Psoas muscle (tissue), 8 donors: ENCODE results near the gene ABHD11. TPM values are rescaled to one million over a fixed set of nuclear protein-coding genes. Genes with fewer than 3 reads are reported as not detected.

Experiments
- ATAC-seq, 4 donors: fragments of 200-7000 bp; cut with Tn5 transposase; one replicate each; pipeline ENCODE4 v1.9.1; 2020; ENCODE audit warnings: moderate library complexity in 3 of 4, mild to moderate bottlenecking in 2 of 4
- DNase-seq, 2 donors: peaks; one replicate each; pipeline ENCODE4 v3.0.0-alpha.2; 2020
- H3K27ac ChIP-seq: fragments of 200-600 bp; one replicate; pipeline ENCODE4 v1.8.0; 2022
- H3K27me3 ChIP-seq, 3 donors: fragments of 200-600 bp in 1 of 3; one replicate each; pipeline versions ENCODE4 v1.6.1 to v1.8.0; 2013 to 2022; ENCODE audit warnings: low read length in 2 of 3, mild to moderate bottlenecking in 2 of 3, moderate library complexity in 1 of 3; ENCODE audit not compliant: insufficient read depth in 3 of 3
- H3K36me3 ChIP-seq, 2 donors: fragments of 200-600 bp in 1 of 2; one replicate each; pipeline versions ENCODE4 v1.6.1 to v1.8.0; 2013 to 2022; ENCODE audit warnings: low read depth in 1 of 2, mild to moderate bottlenecking in 1 of 2, moderate library complexity in 1 of 2; ENCODE audit not compliant: insufficient read depth in 1 of 2
- H3K4me1 ChIP-seq: fragments of 200-600 bp; one replicate; pipeline ENCODE4 v1.8.0; 2022
- H3K4me3 ChIP-seq: fragments of 200-600 bp; one replicate; pipeline ENCODE4 v1.8.0; 2022; ENCODE audit warnings: mild to moderate bottlenecking
- H3K9me3 ChIP-seq: fragments of 200-600 bp; one replicate; pipeline ENCODE4 v1.8.0; 2022
- CTCF ChIP-seq: fragments of 200-600 bp; IDR thresholded peaks from one replicate; pipeline ENCODE4 v1.8.0; 2022; ENCODE audit warnings: antibody characterized with exemption
- WGBS, 3 donors: extraction: QIAGEN DNeasy Blood & Tissue Kit; methylation state at CpG; one replicate each; pipeline versions ENCODE4 v1.1.6 to v1.1.7; 2013; 5-methylcytosine and 5-hydroxymethylcytosine counted together
- intact Hi-C, 2 donors: fragments of 100-400 bp; cut with DNase I; formaldehyde crosslinking; loops; one replicate each; pipeline versions ENCODE4 v1.11.0 to v1.14.2; 2022
- polyA plus RNA-seq, 3 donors: library from polyadenylated mRNA; stranded (reverse); fragments of 200-250 nt; gene quantifications; one replicate each; pipeline ENCODE4 v1.2.3, GENCODE V29; 2013
- total RNA-seq, 4 donors: library from RNA; stranded (reverse); fragmentation: NEBNext Ultra II Directional in 2 of 4; extraction: Animal tissue kit (Norgen Biotek cat#: 25700) in 2 of 4; gene quantifications; one replicate each; pipeline versions ENCODE4 v1.2.1 to v1.2.4, GENCODE V29; 2021 to 2023
- donor health status: healthy with polysubstance abuse.
- donor health status: DM: no; HTN: no; CAD: no; lungs with moderate emphysema.
- donor health status: Bipolar disorder and iron deficiency.
- donor health status: healthy.
- donor health status: DM: yes; HTN: yes; CAD: no.
- donor health status: DM: no; HTN: no; CAD: no.
- donor health status: DM: no; HTN: no; CAD: no.
- donor health status: DM: yes; HTN: yes; CAD: no.

The ABHD11 gene
- total and polyA plus RNA-seq, 7 donors: 6.8 to 26.6 (median 14.1) TPM

GRCh38 chr7:73718905-73719805 is 19.4 kb downstream of the ABHD11 start, which contains the start of gene STX1A:
Gene STX1A (minus strand): TSS chr7:73719669. CDS start chr7:73719631, 38 bp downstream.
- Histone ChIP-seq H3K27ac (no peak within 1 kb of the TSS), H3K4me1 (peaks cover 17% of the 10 kb centered on the region), H3K4me3 (peak within 1 kb of the TSS; percentile 94), H3K36me3 (no peaks in the 10 kb centered on the region), H3K27me3 (no peaks in the 10 kb centered on the region), H3K9me3 (no peaks in the 10 kb centered on the region)
- DNase-seq (peak; percentile 72 to 86), ATAC-seq (peak; percentile 83 to 85 (median 84))
- no peak for TF ChIP-seq CTCF
- intact Hi-C loops: loop anchor here in 1 of 2 donors (5.0 kb wide), 1 partner anchor 37 kb away; the partner anchor contains the start of genes BUD23 and DNAJC30
- 0 to 2% (median 1%) methylated on average over 19 to 96 of the region's 96 CpGs for WGBS, 3 donors

GRCh38 chr7:73718438-73718881 is 20.1 kb downstream of the ABHD11 start:
- H3K36me3 ChIP-seq: no peaks in the 10 kb centered on the region
- no peak for ATAC-seq
- no peaks in the 10 kb centered on the region for H3K9me3 ChIP-seq
- WGBS, 3 donors: 44 to 55% (median 48%) methylated on average over 9 of the region's 9 CpGs
- intact Hi-C loops: loop anchor here in 1 of 2 donors (5.0 kb wide), 1 partner anchor 36 kb away; the partner anchor contains the start of genes BUD23 and DNAJC30
- peaks cover 17% of the 10 kb centered on the region for H3K4me1 ChIP-seq
- H3K4me3 ChIP-seq: peak overlapping the region; percentile 94
- H3K27ac ChIP-seq: no peak overlapping the region
- TF ChIP-seq CTCF: no peak
- H3K27me3 ChIP-seq: no peaks in the 10 kb centered on the region
- DNase-seq: no peak

- Histone ChIP-seq H3K9me3 (no peaks in the 10 kb centered on the region), H3K27me3 (no peaks in the 10 kb centered on the region), H3K27ac (no peak overlapping the region), H3K4me3 (peak overlapping the region; percentile 94), H3K36me3 (no peaks in the 10 kb centered on the region), H3K4me1 (peaks cover 17% of the 10 kb centered on the region)
- DNase-seq (no peak), ATAC-seq (no peak)
- intact Hi-C loops: loop anchor here in 1 of 2 donors (5.0 kb wide), 1 partner anchor 36 kb away; the partner anchor contains the start of genes BUD23 and DNAJC30
- no peak for TF ChIP-seq CTCF
- WGBS, 3 donors: 67 to 77% (median 75%) methylated on average over 10 of the region's 10 CpGs
These were observed 20.6 kb downstream of the ABHD11 start for GRCh38 chr7:73717991-73718405.

GRCh38 chr7:73717025-73717807 is 21.4 kb downstream of the ABHD11 start:
- intact Hi-C loops: loop anchor here in 1 of 2 donors (5.0 kb wide), 1 partner anchor 35 kb away; the partner anchor contains the start of genes BUD23 and DNAJC30
- DNase-seq: no peak
- no peak for TF ChIP-seq CTCF
- no peaks in the 10 kb centered on the region for H3K27me3 ChIP-seq
- no peaks in the 10 kb centered on the region for H3K9me3 ChIP-seq
- H3K4me1 ChIP-seq: peaks cover 17% of the 10 kb centered on the region
- no peak overlapping the region for H3K4me3 ChIP-seq
- 77 to 81% (median 79%) methylated on average over 13 of the region's 13 CpGs for WGBS, 3 donors
- ATAC-seq: no peak
- no peak overlapping the region for H3K27ac ChIP-seq
- no peaks in the 10 kb centered on the region for H3K36me3 ChIP-seq
